Heart right ventricle (tissue), 16 donors: ENCODE results near the gene PODNL1. TPM values are rescaled to one million over a fixed set of nuclear protein-coding genes. Genes with fewer than 3 reads are reported as not detected.

Experiments
- ATAC-seq, 8 donors: fragments of 200-7000 bp; cut with Tn5 transposase; one replicate each; pipeline ENCODE4 v1.9.1; 2020; ENCODE audit warnings: mild to moderate bottlenecking in 8 of 8, moderate library complexity in 8 of 8, moderate number of reproducible peaks in 1 of 8
- DNase-seq, 2 donors: peaks; one replicate each; pipeline ENCODE4 v3.0.0-alpha.2; 2020
- H3K27ac ChIP-seq, 10 donors: fragments of 200-600 bp; sonication (generic) in 2 of 10; one replicate each; pipeline versions ENCODE4 v1.5.0 to v1.8.0; 2020 to 2022; ENCODE audit warnings: mild to moderate bottlenecking in 3 of 10
- H3K27me3 ChIP-seq, 7 donors: fragments of 200-600 bp; one replicate each; pipeline ENCODE4 v1.8.0; 2021 to 2022; ENCODE audit warnings: mild to moderate bottlenecking in 2 of 7
- H3K36me3 ChIP-seq, 9 donors: fragments of 200-600 bp; sonication (generic) in 1 of 9; one replicate each; pipeline versions ENCODE4 v1.5.0 to v1.8.0; 2020 to 2022; ENCODE audit warnings: mild to moderate bottlenecking in 2 of 9
- H3K4me1 ChIP-seq, 9 donors: fragments of 200-600 bp; sonication (generic) in 1 of 9; one replicate each; pipeline versions ENCODE4 v1.5.0 to v1.8.0; 2020 to 2022; ENCODE audit warnings: mild to moderate bottlenecking in 4 of 9
- H3K4me3 ChIP-seq, 10 donors: fragments of 200-600 bp; sonication (generic) in 2 of 10; one replicate each; pipeline versions ENCODE4 v1.5.0 to v1.8.0; 2020 to 2022; ENCODE audit warnings: mild to moderate bottlenecking in 7 of 10, moderate library complexity in 2 of 10
- H3K9me3 ChIP-seq, 11 donors: fragments of 200-600 bp in 10 of 11; sonication (generic) in 2 of 11; one replicate each; pipeline versions ENCODE4 v1.5.0 to v1.8.0; 2013 to 2022; ENCODE audit warnings: mild to moderate bottlenecking in 2 of 11, control low read depth in 1 of 11, moderate library complexity in 1 of 11
- WGBS, 2 donors: extraction: QIAGEN DNeasy Blood & Tissue Kit; methylation state at CpG; one replicate each; pipeline ENCODE4 v1.1.7; 2013; ENCODE audit warnings: inconsistent platforms in 1 of 2; 5-methylcytosine and 5-hydroxymethylcytosine counted together
- intact Hi-C, 10 donors: fragments of 100-400 bp; cut with DNase I; formaldehyde crosslinking; loops; one replicate each; pipeline versions ENCODE4 v1.11.1 to v1.14.2; 2022
- polyA plus RNA-seq, 2 donors: library from polyadenylated mRNA; stranded (reverse); fragments of 200-250 nt; gene quantifications; one replicate each; pipeline ENCODE4 v1.2.3, GENCODE V29; 2013
- total RNA-seq, 10 donors: library from RNA; stranded (reverse); fragmentation: NEBNext Ultra II Directional in 3 of 10; extraction: Animal tissue kit (Norgen Biotek cat#: 25700) in 3 of 10; gene quantifications; one replicate each; pipeline versions ENCODE4 v1.2.1 to v1.2.4, GENCODE V29; 2021 to 2023
- TF ChIP-seq, protein P1 (sequence below), 9 donors: fragments of 200-600 bp; sonication (generic) in 2 of 9; IDR thresholded peaks; one replicate each; pipeline versions ENCODE4 v1.5.0 to v1.8.0; 2021 to 2022; ENCODE audit warnings: antibody characterized with exemption in 9 of 9, mild to moderate bottlenecking in 5 of 9, moderate library complexity in 1 of 9
- donor health status: Arrhythmogenic right ventricular cardiomyopathy.
- donor health status: ischemic (EF 13 %, LVEDD 7.1; RV severe dilation, severe dysfunction).
- donor health status: healthy with polysubstance abuse.
- donor health status: DM: no; HTN: yes; CAD: no.
- donor health status: DM: no; HTN: no; CAD: no.
- donor health status: ischemic (EF 25% LVEDD 6.9; RV normal size, moderate dysfunction).
- donor health status: ischemic (EF 25% LVEDD 5.7; RV mildly dilated, moderate dysfunction).
- donor health status: healthy.
- donor health status: DM: yes; HTN: yes; CAD: no.
- donor health status: Ischemic cardiomyopathy.
- donor health status: ischemic (EF 35%, LVEDD 5.7; RV mildly dilated, moderate dysfunction).
- donor health status: nonischemic (EF 11% LVEDD 7.7; RV severe dilation, severe dysfunction).
- donor health status: DM: yes; HTN: yes; CAD: no.
- donor health status: PGD.
- donor health status: ischemic (EF 29% LVEDD 5.4; RV normal size, mild dysfunction).
- donor health status: nonischemic (EF 23%, LVEDD 6.1; RV moderate dilation, normal function).

Gene PODNL1
- total and polyA plus RNA-seq, 12 donors, result 0.76 to 6.2 (median 1.8) TPM

DNA sequence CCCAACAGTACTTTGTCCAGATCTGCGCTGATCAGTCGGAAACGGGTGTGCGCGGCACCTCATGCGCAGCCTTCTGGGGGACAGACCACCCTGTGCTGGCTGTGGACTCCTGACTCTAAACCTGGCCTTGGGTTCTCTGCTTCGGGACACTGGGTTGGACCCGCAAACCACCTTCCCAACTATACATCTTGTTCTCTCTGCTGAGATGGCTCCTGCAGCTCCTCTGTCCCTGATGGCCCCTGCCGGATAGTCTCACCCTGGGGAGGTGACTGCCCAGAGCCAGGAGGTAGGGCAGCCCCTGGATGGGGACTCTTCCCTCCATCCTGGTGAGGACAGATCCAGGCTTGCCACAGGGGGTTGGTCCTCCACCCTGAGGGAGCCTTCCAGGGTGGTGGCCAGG, 44.6 kb upstream of the PODNL1 start:
- Histone ChIP-seq H3K36me3 (peaks cover 0 to 24% (median 0%) of the 10 kb centered on the region in 9 donors), H3K4me3 (no peak overlapping the region), H3K27ac (no peak overlapping the region), H3K9me3 (no peaks in the 10 kb centered on the region), H3K4me1 (peaks cover 10 to 56% (median 47%) of the 10 kb centered on the region in 9 donors), H3K27me3 (no peaks in the 10 kb centered on the region)
- WGBS, 2 donors, result 98 to 99% methylated on average over 9 of the region's 9 CpGs
- intact Hi-C loops, result no loop called here
- DNase-seq (no peak), ATAC-seq (no peak)
- TF ChIP-seq, protein P1, sequence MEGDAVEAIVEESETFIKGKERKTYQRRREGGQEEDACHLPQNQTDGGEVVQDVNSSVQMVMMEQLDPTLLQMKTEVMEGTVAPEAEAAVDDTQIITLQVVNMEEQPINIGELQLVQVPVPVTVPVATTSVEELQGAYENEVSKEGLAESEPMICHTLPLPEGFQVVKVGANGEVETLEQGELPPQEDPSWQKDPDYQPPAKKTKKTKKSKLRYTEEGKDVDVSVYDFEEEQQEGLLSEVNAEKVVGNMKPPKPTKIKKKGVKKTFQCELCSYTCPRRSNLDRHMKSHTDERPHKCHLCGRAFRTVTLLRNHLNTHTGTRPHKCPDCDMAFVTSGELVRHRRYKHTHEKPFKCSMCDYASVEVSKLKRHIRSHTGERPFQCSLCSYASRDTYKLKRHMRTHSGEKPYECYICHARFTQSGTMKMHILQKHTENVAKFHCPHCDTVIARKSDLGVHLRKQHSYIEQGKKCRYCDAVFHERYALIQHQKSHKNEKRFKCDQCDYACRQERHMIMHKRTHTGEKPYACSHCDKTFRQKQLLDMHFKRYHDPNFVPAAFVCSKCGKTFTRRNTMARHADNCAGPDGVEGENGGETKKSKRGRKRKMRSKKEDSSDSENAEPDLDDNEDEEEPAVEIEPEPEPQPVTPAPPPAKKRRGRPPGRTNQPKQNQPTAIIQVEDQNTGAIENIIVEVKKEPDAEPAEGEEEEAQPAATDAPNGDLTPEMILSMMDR (IDR thresholded peaks at IDR 0.05), result no peak

DNA sequence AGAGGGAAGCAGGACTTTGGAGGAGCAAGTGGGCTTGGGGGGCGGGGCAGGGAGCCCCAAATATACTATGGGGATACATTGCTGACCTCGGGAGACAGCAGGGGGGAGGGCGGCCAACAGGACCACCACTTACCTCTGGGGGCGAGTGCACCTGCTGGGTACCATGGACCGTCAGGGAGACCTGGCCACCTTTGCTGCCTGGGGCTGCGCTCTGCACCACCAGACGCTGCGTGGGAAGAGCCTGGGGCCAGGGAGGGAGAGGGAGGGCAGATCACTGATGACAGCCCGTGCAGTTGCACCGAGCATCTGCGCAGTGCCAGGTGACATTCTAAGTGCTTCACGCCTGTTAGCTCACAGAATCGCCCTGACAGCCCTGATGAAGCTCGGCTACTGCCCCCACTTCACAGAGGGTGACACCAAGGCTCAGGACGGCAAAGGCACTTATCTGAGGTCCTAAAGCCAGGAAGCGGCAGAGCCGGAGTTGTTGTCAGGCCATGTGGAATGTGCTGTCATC, 43.8 kb upstream of the PODNL1 start:
- ATAC-seq (no peak), DNase-seq (no peak)
- Histone ChIP-seq H3K36me3 (peaks cover 0 to 24% (median 0%) of the 10 kb centered on the region in 9 donors), H3K27ac (no peak overlapping the region), H3K4me3 (no peak overlapping the region), H3K27me3 (no peaks in the 10 kb centered on the region), H3K9me3 (no peaks in the 10 kb centered on the region), H3K4me1 (peaks cover 4 to 50% (median 39%) of the 10 kb centered on the region in 9 donors)
- TF ChIP-seq, protein P1 (IDR thresholded peaks at IDR 0.05), result no peak
- intact Hi-C loops, result no loop called here
- 94% methylated on average over 17 of the region's 17 CpGs for WGBS, 2 donors

DNA sequence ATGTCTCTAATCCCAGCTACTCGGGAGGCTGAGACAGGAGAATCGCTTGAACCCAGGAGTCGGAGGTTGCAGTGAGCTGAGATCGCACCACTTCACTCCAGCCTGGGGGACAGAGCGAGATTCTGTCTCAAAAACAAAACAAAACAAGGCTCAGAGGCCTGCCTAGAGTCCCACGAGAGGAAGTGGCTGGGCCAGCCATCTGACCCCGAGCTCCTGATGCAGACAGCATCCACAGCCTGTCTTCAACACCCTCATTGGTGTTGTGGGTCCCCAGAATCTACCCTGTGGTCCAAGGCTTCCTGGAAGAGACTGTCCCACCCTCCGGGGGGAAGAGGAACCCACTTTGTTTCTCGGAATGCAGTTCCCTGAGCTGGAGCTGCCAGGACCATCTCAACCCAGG, 43.2 kb upstream of the PODNL1 start:
- Histone ChIP-seq H3K27me3 (no peaks in the 10 kb centered on the region), H3K4me1 (peaks cover 6 to 50% (median 34%) of the 10 kb centered on the region in 9 donors), H3K36me3 (peaks cover 0 to 29% (median 0%) of the 10 kb centered on the region in 9 donors), H3K27ac (no peak overlapping the region), H3K9me3 (no peaks in the 10 kb centered on the region), H3K4me3 (no peak overlapping the region)
- DNase-seq (no peak), ATAC-seq (no peak)
- WGBS, 2 donors, result 69 to 74% methylated on average over 9 of the region's 9 CpGs
- TF ChIP-seq, protein P1 (IDR thresholded peaks at IDR 0.05), result no peak
- intact Hi-C loops, result no loop called here

DNA sequence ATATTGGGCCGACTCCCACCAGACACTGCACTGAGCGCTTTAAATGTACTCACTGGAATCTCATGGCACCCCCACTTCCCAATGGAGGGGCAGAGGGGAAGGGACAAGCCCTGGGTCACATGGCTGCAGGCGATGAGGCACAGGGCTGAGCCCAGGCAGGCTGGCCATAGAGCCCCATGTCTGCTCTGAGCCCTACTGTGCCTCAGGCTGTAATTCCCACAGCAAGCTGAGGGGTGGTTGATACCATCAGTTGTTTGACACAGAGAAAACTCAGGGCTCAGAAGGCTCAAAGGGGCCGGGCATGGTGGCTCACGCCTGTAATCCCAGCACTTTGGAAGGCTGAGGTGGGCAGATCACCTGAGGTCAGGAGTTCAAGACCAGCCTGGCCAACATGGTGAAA, 42.8 kb upstream of the PODNL1 start:
- WGBS, 2 donors, result 90 to 95% methylated on average over 5 of the region's 5 CpGs
- no peak for DNase-seq
- no peak for ATAC-seq
- intact Hi-C loops, result no loop called here
- peaks cover 0 to 32% (median 0%) of the 10 kb centered on the region in 9 donors for H3K36me3 ChIP-seq
- no peaks in the 10 kb centered on the region for H3K9me3 ChIP-seq
- no peak overlapping the region for H3K27ac ChIP-seq
- H3K27me3 ChIP-seq, result no peaks in the 10 kb centered on the region
- TF ChIP-seq, protein P1 (IDR thresholded peaks at IDR 0.05), result no peak
- no peak overlapping the region for H3K4me3 ChIP-seq
- H3K4me1 ChIP-seq, result peaks cover 6 to 50% (median 34%) of the 10 kb centered on the region in 9 donors
